GM12874 (cell line): Measurements from ENCODE around the gene VPS13D.

ENCODE experiments used
- TF ChIP-seq, protein P1 (sequence below): IDR thresholded peaks from 2 replicates; pipeline ENCODE4 v1.5.1; 2011; ENCODE audit warnings: low read depth, mild to moderate bottlenecking, control low read depth, low read length, moderate library complexity; ENCODE audit not compliant: insufficient read depth

Gene VPS13D

DNA sequence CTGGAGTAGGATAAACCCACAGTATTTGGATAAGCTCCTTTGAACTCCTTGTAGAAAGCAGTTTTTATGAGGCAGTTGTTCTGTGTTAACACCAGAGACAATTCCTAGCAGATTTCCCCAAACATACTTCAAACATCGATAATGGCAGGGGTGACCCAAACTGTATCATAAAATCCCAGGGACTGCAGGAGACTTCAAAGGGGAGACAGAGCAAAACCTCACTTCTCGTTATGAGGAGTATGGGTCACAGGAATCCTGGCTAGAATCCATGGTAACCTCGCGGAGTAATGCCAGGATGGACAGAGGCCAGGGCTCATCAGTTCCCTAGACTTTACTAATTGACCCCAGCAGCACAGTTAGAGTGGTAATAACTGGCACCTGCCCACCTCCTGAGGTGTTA lies 240.2 kb downstream of the VPS13D start:
- TF ChIP-seq, protein P1, sequence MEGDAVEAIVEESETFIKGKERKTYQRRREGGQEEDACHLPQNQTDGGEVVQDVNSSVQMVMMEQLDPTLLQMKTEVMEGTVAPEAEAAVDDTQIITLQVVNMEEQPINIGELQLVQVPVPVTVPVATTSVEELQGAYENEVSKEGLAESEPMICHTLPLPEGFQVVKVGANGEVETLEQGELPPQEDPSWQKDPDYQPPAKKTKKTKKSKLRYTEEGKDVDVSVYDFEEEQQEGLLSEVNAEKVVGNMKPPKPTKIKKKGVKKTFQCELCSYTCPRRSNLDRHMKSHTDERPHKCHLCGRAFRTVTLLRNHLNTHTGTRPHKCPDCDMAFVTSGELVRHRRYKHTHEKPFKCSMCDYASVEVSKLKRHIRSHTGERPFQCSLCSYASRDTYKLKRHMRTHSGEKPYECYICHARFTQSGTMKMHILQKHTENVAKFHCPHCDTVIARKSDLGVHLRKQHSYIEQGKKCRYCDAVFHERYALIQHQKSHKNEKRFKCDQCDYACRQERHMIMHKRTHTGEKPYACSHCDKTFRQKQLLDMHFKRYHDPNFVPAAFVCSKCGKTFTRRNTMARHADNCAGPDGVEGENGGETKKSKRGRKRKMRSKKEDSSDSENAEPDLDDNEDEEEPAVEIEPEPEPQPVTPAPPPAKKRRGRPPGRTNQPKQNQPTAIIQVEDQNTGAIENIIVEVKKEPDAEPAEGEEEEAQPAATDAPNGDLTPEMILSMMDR, result no peak

DNA sequence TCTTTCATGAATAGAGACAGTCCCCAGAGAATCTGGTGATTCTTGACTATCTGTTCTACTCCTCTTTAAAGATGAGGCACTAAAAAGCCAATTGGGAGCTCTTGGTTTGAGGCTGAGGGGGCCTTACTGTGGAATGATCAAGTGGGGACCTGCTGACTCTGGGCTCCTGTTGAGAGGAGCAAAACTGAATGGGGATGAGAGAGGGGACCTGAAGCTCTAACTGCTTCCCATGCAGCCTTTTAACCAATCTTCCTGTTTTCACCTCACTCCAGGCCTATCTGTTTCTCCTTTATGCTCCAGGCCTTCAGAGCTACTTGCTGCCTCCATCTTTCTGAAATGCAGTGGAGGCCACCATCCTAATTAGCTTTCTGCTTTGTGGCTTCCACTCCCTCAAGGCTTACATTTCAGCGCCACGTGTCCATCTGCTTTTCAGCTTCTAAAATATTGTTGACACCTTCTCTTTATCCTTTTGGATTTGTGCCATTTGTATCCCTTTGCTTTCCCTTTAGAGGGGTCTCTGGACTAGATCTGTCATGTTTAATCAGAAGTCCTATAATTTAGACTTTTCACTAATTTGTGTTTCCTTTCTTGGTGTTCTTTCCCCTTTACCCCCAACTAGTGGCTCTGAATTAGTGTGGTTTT lies 242.4 kb downstream of the VPS13D start:
- TF ChIP-seq, protein P1, result no peak

DNA sequence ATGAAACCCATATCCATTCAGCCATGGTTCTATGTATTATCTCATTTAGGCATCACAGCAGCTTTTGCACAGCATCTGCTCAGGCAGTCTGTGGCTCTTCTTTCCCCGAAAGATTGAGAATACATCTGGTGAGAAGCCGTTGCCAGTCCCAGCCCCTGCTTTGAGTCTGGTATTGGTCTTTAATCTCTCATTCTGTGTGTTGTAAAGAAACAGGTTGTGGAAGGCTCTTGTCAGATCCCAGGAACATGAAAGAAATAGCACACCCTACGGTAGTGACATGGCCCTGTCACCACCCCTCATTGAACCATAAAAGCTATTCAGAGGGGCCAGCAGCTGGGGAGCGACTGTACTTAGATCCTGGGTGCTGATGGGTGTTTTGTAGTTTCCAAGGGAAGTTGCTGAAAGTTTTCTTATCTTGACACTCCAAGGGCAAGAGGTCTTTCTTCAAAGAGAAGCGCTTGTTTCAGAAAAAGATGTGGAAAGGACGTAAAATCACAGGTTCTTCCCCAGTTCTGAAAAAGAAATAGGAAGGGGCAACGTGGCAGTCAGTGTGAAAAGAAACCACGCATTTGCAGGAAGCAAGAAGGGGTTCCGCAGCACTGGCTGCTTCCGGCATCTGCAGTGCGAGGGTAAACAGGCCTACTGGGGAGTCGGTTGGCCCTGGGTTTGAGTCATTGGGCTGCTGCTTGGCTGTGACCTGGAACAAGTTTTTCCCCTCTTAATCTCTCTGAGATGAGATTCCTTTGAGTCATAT lies 243.1 kb downstream of the VPS13D start:
- TF ChIP-seq, protein P1, result no peak

DNA sequence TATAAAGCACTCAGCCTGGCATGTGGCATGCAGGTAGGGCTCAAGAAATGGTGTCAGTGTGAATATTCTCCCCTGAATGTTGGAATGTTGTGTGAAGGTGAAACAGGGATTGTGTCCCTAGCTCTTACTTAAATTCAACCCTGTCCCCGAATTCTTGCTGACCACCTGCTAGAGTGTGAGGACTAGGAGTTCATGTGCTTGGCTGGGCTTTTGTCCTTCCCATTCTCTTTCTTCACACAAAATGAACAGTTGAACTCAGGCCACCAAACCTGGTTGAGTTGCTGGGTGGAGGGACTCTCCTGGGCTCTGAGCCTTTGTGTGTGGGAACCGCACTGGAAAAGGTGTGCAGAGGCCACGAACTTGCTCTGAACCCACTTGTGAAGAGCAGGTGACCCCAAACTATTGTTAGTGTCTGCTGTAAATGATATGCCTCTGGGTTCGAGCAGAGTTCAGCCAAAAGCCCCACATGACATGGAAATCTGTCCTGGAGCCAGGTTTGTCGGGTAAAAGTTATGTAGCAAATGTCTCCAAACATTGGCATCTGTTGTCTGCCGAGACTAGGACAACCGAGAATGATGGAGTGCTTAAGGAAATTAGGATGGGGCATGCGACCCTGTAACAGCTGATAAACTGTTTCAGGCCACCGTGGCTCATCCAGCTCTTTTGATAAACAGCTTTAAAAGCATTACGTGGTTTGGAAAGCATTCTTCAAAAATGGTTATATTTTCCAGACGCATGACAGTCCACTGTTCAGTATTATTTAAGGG lies 243.9 kb downstream of the VPS13D start:
- TF ChIP-seq, protein P1, result no peak

DNA sequence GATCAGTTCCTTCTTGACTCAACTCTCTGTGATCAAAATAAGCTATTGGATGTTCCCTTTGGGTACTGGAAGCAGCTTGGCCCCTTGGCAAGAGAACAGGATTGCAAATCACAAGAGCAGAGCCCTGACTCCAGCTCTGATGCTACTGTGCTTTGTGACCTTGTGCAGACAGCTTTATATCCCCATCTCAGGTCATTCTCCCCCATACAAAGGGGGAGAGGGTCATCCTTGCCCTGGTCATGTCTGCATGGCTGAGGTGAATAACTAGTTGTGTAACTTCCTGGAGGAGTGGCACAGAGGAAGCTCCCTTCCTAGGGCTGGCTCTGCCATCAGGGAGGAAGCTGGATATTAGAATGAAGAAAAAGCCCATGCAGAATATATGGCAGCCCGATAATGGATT lies 245.3 kb downstream of the VPS13D start:
- TF ChIP-seq, protein P1, result no peak

DNA sequence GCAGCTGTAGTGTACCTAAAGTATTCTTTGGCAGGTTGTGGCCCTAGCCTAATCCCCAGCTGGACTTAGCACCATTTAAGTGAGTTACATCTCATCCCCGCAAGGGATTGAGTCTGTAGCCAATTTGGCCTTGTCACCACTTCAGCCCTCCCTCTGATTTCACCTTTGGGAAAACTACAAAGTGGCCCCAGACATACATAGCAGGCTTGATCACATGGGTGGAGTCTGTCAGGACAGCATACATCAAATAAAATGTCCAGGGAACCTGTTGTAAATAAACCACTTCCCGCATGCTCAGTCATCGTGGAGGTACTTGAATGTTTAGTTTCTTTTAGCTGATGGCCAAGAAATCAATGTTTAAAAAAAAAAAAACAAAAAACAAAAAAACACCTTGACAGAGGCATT lies 245.7 kb downstream of the VPS13D start:
- TF ChIP-seq, protein P1, result no peak

DNA sequence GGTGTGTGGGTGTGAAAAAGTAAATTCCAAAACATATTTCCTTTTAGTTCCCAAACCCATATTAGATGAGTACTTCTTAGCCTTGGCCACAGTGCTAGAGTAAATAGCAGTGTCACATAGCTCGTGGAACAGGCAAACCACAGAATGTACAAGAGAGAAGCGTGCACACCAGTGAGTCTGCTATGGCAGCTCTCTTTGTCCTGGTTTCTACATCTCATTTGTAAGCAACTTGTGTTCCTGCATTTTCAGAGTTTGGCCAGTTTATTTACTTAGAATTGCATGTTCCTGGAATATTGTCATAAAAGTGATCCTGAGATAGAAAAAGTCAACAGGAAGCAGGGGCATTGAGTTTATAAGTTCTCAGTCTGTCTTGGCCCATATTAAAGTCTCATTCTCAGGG lies 246.1 kb downstream of the VPS13D start:
- TF ChIP-seq, protein P1, result no peak
